ENCODE data around the gene G0S2. TPM values are rescaled to one million over a fixed set of nuclear protein-coding genes. Genes with fewer than 3 reads are reported as not detected.

G0S2 gene
- polyA plus RNA-seq, 1 of the 3 experiments (the other 2 are of a cell fraction) = 43.2 TPM

DNA sequence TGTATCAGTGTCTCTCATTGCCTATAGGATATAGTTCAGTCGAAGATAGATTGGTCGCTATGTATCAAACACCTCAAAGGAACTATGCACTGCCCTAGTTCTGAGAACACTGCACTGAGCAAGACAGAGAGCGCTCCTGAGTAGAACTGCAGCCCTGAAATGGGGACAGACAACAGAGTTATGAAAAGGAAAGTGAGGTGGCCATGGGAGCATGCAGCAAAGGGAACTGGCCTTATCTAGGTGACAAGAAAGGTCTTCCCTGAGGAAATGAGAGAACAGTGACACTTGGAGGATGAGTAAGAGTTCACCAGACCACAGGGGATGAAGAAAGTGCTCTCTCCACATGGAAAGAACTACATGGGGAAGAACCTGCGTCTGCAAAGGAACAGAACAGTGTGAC is 7.5 kb upstream of the G0S2 start:
- Histone ChIP-seq H2AFZ (ENCODE audit: low read depth) (no peak overlapping the region), H3K4me3 (ENCODE audit: low read depth in 2 of 2, low read length in 1 of 2) (no peak overlapping the region), H3K4me2 (no peak overlapping the region), H3K9ac (no peak overlapping the region), H3K36me3 (replicated peaks in 1 of 2; ENCODE audit: control insufficient read depth in 1 of 2, insufficient read depth in 2 of 2, low read length in 1 of 2) (no peaks in the 10 kb centered on the region), H3K4me1 (ENCODE audit: control insufficient read depth in 1 of 2, insufficient read depth in 2 of 2, low read depth in 1 of 2, low read length in 1 of 2) (no peaks in the 10 kb centered on the region), H3K9me2 (no peaks in the 10 kb centered on the region), H3K27ac (ENCODE audit: low read depth in 2 of 2, low read length in 1 of 2) (no peak overlapping the region), H3K79me2 (ENCODE audit: insufficient read depth) (no peaks in the 10 kb centered on the region), H3K27me3 (ENCODE audit: insufficient read depth) (no peaks in the 10 kb centered on the region), H3F3A (replicated peaks; ENCODE audit: insufficient read depth) (no peaks in the 10 kb centered on the region), H4K20me1 (ENCODE audit: insufficient read depth) (no peaks in the 10 kb centered on the region), H3K9me3 (no peaks in the 10 kb centered on the region)
- WGBS (ENCODE audit: low lambda C conversion rate) = 80% methylated on average over 4 of the region's 4 CpGs
- CTCF ChIA-PET = no interaction called here
- no peak for TF ChIP-seq RCOR1 (IDR thresholded peaks at IDR 0.05; ENCODE audit: low read length)
- TF ChIP-seq FOXJ3 (CRISPR knock-in tag; IDR thresholded peaks at IDR 0.05) = no peak
- TF ChIP-seq, protein P1, sequence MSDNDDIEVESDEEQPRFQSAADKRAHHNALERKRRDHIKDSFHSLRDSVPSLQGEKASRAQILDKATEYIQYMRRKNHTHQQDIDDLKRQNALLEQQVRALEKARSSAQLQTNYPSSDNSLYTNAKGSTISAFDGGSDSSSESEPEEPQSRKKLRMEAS (IDR thresholded peaks at IDR 0.05; ENCODE audit: low read depth) = no peak
- no peak for TF ChIP-seq EP300 (IDR thresholded peaks at IDR 0.05; ENCODE audit: borderline replicate concordance in 1 of 2, low read depth in 1 of 2, low read length in 1 of 2)
- no peak for TF ChIP-seq SIN3A (IDR thresholded peaks at IDR 0.05; ENCODE audit: borderline replicate concordance, low read depth, low read length)
- TF ChIP-seq TEAD4 (IDR thresholded peaks at IDR 0.05; ENCODE audit: borderline replicate concordance, insufficient read depth) = no peak
- TF ChIP-seq SMC3 (IDR thresholded peaks at IDR 0.05; ENCODE audit: low read depth, low read length) = no peak
- no peak for TF ChIP-seq GABPA (IDR thresholded peaks at IDR 0.05; ENCODE audit: low read depth)
- TF ChIP-seq, protein P2, sequence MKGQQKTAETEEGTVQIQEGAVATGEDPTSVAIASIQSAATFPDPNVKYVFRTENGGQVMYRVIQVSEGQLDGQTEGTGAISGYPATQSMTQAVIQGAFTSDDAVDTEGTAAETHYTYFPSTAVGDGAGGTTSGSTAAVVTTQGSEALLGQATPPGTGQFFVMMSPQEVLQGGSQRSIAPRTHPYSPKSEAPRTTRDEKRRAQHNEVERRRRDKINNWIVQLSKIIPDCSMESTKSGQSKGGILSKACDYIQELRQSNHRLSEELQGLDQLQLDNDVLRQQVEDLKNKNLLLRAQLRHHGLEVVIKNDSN (IDR thresholded peaks at IDR 0.05; ENCODE audit: borderline replicate concordance, low read depth) = no peak
- TF ChIP-seq, protein P3, sequence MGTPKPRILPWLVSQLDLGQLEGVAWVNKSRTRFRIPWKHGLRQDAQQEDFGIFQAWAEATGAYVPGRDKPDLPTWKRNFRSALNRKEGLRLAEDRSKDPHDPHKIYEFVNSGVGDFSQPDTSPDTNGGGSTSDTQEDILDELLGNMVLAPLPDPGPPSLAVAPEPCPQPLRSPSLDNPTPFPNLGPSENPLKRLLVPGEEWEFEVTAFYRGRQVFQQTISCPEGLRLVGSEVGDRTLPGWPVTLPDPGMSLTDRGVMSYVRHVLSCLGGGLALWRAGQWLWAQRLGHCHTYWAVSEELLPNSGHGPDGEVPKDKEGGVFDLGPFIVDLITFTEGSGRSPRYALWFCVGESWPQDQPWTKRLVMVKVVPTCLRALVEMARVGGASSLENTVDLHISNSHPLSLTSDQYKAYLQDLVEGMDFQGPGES (IDR thresholded peaks at IDR 0.05; ENCODE audit: low read depth, low read length) = no peak
- no peak for TF ChIP-seq MEF2A (IDR thresholded peaks at IDR 0.05; ENCODE audit: borderline replicate concordance, low read depth)
- no peak for TF ChIP-seq RFX5 (IDR thresholded peaks at IDR 0.05; ENCODE audit: low read length)
- no peak for TF ChIP-seq FOXM1 (IDR thresholded peaks at IDR 0.05; ENCODE audit: low read depth)
- TF ChIP-seq RXRA (IDR thresholded peaks at IDR 0.05; ENCODE audit: borderline replicate concordance, low read depth) = no peak
- no peak for TF ChIP-seq YY1 (IDR thresholded peaks at IDR 0.05; ENCODE audit: low read depth)
- no peak for TF ChIP-seq NFIC (IDR thresholded peaks at IDR 0.05; ENCODE audit: borderline replicate concordance)
- no peak for TF ChIP-seq NRF1 (IDR thresholded peaks at IDR 0.05; ENCODE audit: low read depth, low read length)
- TF ChIP-seq, protein P4, sequence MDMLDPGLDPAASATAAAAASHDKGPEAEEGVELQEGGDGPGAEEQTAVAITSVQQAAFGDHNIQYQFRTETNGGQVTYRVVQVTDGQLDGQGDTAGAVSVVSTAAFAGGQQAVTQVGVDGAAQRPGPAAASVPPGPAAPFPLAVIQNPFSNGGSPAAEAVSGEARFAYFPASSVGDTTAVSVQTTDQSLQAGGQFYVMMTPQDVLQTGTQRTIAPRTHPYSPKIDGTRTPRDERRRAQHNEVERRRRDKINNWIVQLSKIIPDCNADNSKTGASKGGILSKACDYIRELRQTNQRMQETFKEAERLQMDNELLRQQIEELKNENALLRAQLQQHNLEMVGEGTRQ (IDR thresholded peaks at IDR 0.05; ENCODE audit: borderline replicate concordance, low read depth, low read length) = no peak
- no peak for TF ChIP-seq TAF1 (IDR thresholded peaks at IDR 0.05; ENCODE audit: borderline replicate concordance, low read depth, low read length)
- POLR2A ChIA-PET = no interaction called here
- DNase-seq = no peak

Measured in SK-N-SH (cell line).